GM21825 (cell line): ENCODE data around the gene BCAS1.
A peak's percentile ranks its signal among the peaks of the same experiment; 100 is the strongest.

Experiments used
- ATAC-seq: cut with Tn5 transposase; IDR thresholded peaks from one replicate; pipeline ENCODE4 v1.9.1; 2021; ENCODE audit warnings: mild to moderate bottlenecking, moderate library complexity; ENCODE audit not compliant: unreplicated experiment

BCAS1 gene

GRCh38 chr20:53915446-53916172 lies 154.8 kb downstream of the BCAS1 start:
- ATAC-seq: peak; percentile 61

DNA sequence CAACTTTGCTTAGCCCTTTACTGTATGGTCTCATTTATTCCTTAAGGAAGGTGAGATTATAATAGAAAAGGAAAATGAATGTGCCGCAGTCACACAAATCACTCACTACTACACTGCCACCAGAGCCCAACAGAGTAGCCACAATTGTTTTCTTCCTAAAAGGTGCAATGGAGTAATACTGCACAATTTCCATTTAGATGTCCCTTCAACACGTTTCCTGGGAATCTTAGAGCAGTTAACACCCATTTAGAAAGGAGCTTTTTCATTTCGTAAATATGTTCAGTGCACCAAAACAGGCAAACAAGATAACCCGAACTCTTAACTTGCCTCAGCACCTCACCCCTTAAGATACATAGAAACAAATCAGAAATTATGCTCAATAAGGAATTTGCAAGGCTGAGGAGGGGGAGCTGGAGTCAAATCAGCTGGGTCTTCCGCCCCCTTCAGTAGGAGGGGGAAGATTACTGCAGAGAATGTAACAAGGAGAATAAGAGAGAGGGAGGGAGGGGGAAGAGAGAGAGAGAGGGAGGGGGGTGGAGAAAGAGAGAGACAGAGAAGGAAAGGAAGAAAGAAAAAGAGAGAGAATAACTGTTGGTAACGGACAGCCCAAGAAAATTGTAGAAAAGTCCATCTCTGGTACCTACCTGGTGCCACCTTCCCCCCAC lies 155.5 kb downstream of the BCAS1 start:
- no peak for ATAC-seq

DNA sequence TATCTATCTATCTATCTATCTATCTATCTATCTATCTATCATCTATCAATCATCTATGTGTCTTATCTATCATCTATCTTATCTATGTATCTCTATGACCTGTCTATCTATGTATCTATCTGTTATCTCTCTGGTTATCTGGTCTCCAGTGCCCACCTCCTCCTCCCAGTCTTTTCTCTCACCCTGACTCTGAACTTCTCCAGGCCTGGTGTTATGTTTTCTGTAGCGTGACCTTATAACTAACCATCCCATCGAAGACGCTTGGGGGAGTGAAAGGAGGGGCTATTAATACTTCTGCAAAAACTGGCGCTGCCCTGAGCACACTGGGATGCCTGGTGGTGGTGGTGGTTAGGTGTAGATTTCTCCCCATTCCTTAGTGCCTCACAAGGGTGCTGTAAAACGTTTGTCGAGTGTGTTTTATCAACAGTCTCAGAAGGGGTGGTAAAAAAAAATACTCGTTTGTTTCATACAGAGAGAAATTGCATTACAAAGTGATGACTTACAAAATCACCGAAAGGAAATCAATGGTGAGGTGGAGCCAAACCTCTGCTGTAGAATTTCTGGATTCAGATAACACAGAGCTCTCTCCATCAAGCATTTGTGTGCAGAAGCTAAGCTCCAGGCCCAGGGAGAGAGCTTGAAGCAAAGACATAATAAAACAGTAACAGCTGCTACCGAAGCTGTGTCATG lies 156.2 kb downstream of the BCAS1 start:
- ATAC-seq: no peak

GRCh38 chr20:53911301-53911700 lies 159.1 kb downstream of the BCAS1 start:
- no peak for ATAC-seq

- no peak for ATAC-seq
Observed at GRCh38 chr20:53910351-53911002, 159.9 kb downstream of the BCAS1 start.

DNA sequence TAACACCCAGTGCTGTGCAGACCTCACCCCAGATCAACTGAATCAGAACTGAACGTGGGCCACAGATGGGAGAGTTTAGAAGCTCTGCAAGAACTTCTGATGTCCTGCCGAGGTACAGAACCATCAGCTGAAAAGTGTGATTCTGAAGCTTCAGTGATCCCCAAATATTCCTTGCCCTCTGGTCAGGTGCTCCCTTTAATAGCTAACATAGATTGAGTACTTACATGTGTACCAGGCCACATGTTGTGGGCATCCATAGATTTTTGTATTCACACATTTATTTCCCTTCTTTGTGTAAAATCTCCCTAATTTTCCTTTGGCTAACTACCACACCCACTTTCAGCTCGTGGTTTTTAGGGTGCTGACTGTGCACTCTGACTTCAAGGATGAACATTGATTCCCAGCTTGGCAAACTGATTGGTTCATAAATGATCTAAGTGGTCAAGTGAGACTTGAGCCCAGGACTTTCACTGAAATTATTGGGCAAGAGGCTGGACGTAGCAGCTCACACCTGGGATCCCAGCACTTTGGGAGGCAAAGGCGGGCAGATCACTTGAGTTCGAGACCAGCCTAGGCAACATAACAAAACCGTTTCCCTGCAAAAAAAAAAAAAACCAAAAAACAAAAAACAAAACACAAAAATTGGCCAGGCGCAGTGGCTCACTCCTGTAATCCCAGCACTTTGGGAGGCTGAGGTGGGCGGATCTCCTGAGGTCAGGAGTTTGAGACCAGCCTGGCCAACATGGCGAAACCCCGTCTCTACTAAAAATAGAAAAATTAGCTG lies 162.2 kb downstream of the BCAS1 start:
- ATAC-seq: no peak

- ATAC-seq: no peak
Observed at GRCh38 chr20:53905820-53906191, 164.6 kb downstream of the BCAS1 start.

DNA sequence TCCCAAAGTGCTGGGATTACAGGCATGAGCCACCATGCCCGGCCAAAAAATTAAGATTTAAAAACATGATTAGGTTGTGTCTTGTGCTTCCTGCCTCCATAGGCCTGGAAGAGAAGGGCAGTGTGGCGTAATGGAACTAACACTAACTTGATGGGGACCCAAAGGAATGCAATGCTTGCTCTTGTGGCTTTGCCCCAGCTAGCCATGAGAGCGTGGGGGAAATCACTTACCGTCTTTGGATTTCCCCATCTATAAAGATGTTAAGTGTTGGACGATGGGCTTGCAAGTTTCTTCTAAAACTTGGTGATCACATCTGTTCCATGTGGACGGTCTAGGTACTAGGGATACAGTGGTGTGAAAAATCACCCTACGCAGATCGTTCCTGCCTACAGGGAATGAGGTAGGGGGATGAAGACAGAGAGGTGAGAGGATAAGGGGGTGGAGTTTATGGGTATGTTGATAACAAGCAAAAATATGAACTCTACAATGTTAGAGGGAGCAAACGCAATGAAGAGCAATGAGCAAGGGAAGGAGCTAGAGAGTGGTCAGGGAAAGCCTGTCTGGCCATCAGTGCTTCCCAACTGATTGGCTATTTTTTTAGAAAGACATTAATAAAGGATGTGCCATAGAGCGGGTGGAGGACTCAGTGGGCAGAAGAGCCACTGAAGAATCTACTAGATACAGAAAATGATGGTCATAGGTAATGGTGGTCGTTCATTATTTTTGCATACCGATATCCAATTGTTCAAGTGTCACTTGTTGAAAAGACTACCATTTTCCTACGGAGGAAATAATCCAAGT lies 165.2 kb downstream of the BCAS1 start:
- ATAC-seq: peak; percentile 36

GRCh38 chr20:53904261-53904660 lies 166.1 kb downstream of the BCAS1 start:
- no peak for ATAC-seq

DNA sequence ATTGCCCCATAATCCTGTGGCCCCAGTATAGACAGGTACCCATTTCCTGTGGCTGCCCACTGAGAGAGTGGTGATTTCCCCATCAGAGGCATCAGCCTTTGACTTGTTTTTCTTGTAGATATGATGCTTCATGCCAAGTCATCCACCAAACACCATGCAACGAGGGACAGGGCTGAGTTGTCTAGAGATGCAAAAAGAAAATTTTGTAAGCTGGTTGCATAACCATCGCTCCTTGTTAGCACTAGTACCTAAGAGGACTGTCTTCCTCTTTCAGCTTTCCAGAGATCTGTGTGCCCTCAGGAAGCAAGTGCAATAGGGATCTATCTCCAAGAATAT lies 166.8 kb downstream of the BCAS1 start:
- ATAC-seq: no peak

- no peak for ATAC-seq
Observed at GRCh38 chr20:53902968-53903651, 167.3 kb downstream of the BCAS1 start.

GRCh38 chr20:53901497-53902096 lies 168.8 kb downstream of the BCAS1 start:
- ATAC-seq: no peak

GRCh38 chr20:53901064-53901463 lies 169.3 kb downstream of the BCAS1 start:
- ATAC-seq: no peak

GRCh38 chr20:53900380-53900999 lies 169.9 kb downstream of the BCAS1 start:
- ATAC-seq: peak; percentile 29

GRCh38 chr20:53899351-53900167 lies 170.8 kb downstream of the BCAS1 start:
- ATAC-seq: peak; percentile 83

DNA sequence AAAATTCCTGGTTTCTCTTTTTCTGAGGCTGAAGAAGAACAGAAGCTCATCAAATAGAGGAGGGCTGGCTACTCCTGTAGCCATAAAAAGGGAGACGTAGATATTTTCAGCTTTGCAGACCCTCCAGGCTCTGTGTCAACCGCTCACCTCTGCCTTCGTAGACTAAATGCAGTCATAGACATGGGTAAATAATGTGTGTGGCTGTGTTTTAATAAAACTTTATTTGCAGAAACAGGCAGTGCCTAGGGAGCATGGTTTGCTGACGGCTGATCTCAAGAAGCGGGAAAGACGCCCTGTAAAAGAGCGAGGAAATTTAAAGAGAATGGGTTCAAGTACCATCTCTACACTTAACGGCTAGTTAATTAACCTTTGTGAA lies 171.8 kb downstream of the BCAS1 start:
- ATAC-seq: no peak

- no peak for ATAC-seq
Observed at GRCh38 chr20:53897884-53898555, 172.4 kb downstream of the BCAS1 start.
